Transverse colon (tissue), 3 donors: ENCODE results near the gene SHKBP1.

Source experiments
- EP300 ChIP-seq: sonication (generic); formaldehyde crosslinking; IDR thresholded peaks from one replicate; pipeline ENCODE4 v1.6.1; 2017; ENCODE audit warnings: antibody characterized with exemption, low read depth
- POLR2A ChIP-seq: fragments of 450-650 bp; IDR thresholded peaks from one replicate; pipeline ENCODE4 v1.6.1; 2016; ENCODE audit warnings: antibody characterized with exemption, mild to moderate bottlenecking, moderate library complexity
- TF ChIP-seq, protein P1 (sequence below), 5 experiments: fragments of 200-600 bp in 3 of 5; fragments of 450-650 bp in 2 of 5; sonication (generic) in 3 of 5; IDR thresholded peaks; 1 replicate in 2 of 5; 2 replicates in 3 of 5; pipeline ENCODE4 v1.5.1; 2016 to 2017; ENCODE audit warnings: antibody characterized with exemption in 5 of 5, inconsistent platforms in 3 of 5, mild to moderate bottlenecking in 2 of 5, moderate library complexity in 1 of 5

GRCh38 chr19:40583283-40583682 is 6.6 kb downstream of the SHKBP1 start:
- TF ChIP-seq, protein P1, sequence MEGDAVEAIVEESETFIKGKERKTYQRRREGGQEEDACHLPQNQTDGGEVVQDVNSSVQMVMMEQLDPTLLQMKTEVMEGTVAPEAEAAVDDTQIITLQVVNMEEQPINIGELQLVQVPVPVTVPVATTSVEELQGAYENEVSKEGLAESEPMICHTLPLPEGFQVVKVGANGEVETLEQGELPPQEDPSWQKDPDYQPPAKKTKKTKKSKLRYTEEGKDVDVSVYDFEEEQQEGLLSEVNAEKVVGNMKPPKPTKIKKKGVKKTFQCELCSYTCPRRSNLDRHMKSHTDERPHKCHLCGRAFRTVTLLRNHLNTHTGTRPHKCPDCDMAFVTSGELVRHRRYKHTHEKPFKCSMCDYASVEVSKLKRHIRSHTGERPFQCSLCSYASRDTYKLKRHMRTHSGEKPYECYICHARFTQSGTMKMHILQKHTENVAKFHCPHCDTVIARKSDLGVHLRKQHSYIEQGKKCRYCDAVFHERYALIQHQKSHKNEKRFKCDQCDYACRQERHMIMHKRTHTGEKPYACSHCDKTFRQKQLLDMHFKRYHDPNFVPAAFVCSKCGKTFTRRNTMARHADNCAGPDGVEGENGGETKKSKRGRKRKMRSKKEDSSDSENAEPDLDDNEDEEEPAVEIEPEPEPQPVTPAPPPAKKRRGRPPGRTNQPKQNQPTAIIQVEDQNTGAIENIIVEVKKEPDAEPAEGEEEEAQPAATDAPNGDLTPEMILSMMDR (IDR thresholded peaks at IDR 0.05) = no peak
- TF ChIP-seq EP300 (no peak), POLR2A (no peak)
